ENCODE measurements around the gene TESPA1. TPM values are rescaled to one million over a fixed set of nuclear protein-coding genes. Genes with fewer than 3 reads are reported as not detected.

The TESPA1 gene
- total and polyA plus RNA-seq, 2 of the 4 experiments (the other 2 are of a cell fraction), result not detected

DNA sequence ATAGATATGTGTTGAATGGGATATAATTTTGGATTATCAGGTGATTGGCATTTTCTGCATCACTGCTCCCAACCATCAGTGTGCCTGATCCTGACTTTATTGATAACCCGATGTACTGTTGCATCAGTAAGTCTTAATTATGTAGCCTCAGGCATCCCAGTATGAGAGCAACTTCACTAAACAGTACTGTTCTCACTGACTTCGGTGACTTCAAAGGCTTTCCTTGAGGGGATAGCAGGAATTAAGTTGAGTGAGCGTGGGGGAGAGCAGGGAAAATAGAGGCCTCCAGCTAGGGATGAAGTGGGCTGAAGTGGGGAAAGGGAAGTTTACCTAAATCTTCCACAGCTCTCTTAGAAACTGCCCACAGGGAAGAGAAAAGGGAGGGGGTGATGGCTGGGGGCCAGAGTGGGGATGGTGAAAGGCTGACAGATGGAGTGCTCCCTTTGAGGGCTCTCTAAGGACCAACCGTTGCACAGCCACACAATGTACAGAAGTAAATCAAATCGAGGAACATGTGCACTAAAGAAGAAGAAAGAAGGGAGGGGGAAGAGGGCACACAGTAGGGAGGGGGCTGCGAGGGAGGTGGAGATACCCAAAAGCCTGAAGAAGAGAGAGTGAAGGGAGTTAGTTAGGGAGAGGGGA is 24.5 kb upstream of the TESPA1 start:
- intact Hi-C loops (cut with micrococcal nuclease) (no loop called here), dilution Hi-C loops (cut with HindIII; ENCODE audit: low sequenced_read_pairs, unreplicated experiment) (no loop called here), in situ Hi-C loops (cut with MboI; ENCODE audit: low sequenced_read_pairs) (no loop called here)
- H3K4me1 ChIP-seq (ENCODE audit: control insufficient read depth, insufficient read depth, low read length), result no peaks in the 10 kb centered on the region
- H2BK5ac ChIP-seq (ENCODE audit: low read depth, low read length, poor library complexity, severe bottlenecking), result no peak overlapping the region
- no peak overlapping the region for H3K14ac ChIP-seq (replicated peaks; ENCODE audit: low read depth, low read length)
- H3K4me3 ChIP-seq (ENCODE audit: insufficient read depth, low read depth, low read length), result no peak overlapping the region
- ChIA-PET CTCF (interaction anchor here (1.5 kb wide), 1 partner anchor 16 kb away, joined by 4 read pairs; no protein-coding TSS in a partner anchor), POLR2A (ENCODE audit: unreplicated experiment) (no interaction called here)
- no TSS peak for BruUV-seq (replicated peaks)
- H3K27me3 ChIP-seq (ENCODE audit: control insufficient read depth, insufficient read depth, low read length), result no peaks in the 10 kb centered on the region
- no peak overlapping the region for H3K56ac ChIP-seq (ENCODE audit: extremely low read depth, insufficient read depth, low read length)
- H3K27ac ChIP-seq (ENCODE audit: insufficient read depth, low read length), result no peak overlapping the region
- no peak overlapping the region for H2AK5ac ChIP-seq (ENCODE audit: low read depth, low read length)
- H4K91ac ChIP-seq (ENCODE audit: insufficient read depth, low read depth, low read length), result no peak overlapping the region
- ATAC-seq (ENCODE audit: low read depth) (no peak), DNase-seq (no peak)
- H2BK120ac ChIP-seq (ENCODE audit: low read depth, low read length), result no peak overlapping the region
- 8% methylated on average over 3 of the region's 6 CpGs; no CpG with 5 or more reads in 1 of the 2 experiments for WGBS, 2 experiments (ENCODE audit: extremely low coverage in 2 of 2, insufficient read length in 1 of 2)
- no peak overlapping the region for H3K18ac ChIP-seq (ENCODE audit: low read depth, low read length)
- no peaks in the 10 kb centered on the region for H4K20me1 ChIP-seq (ENCODE audit: insufficient read depth, low read length)
- no peak overlapping the region for H2AK9ac ChIP-seq (replicated peaks; ENCODE audit: low read depth, low read length, poor library complexity)
- H4K8ac ChIP-seq (ENCODE audit: low read depth in 2 of 2, low read length in 2 of 2), result no peak overlapping the region
- no peaks in the 10 kb centered on the region for H3K9me1 ChIP-seq (ENCODE audit: insufficient read depth, low read length)
- H2BK15ac ChIP-seq (ENCODE audit: low read depth, low read length), result no peak overlapping the region
- H2AFZ ChIP-seq (replicated peaks; ENCODE audit: low read length, poor library complexity), result no peak overlapping the region
- no peaks in the 10 kb centered on the region for H3K79me1 ChIP-seq (ENCODE audit: low read depth in 1 of 2, low read length in 2 of 2)
- H4K5ac ChIP-seq (ENCODE audit: low read depth, low read length), result no peak overlapping the region
- H3K9ac ChIP-seq (ENCODE audit: low read depth, low read length), result no peak overlapping the region
- no peak overlapping the region for H3K4ac ChIP-seq (ENCODE audit: low read depth, low read length)
- no peak overlapping the region for H3K23ac ChIP-seq (ENCODE audit: low read depth, low read length)
- H3K36me3 ChIP-seq (ENCODE audit: control insufficient read depth, insufficient read depth, low read length), result no peaks in the 10 kb centered on the region
- H2BK20ac ChIP-seq (ENCODE audit: low read depth, low read length), result no peak overlapping the region
- H3K9me3 ChIP-seq (ENCODE audit: control insufficient read depth, insufficient read depth, low read length), result no peaks in the 10 kb centered on the region
- H3K4me2 ChIP-seq (ENCODE audit: low read depth, low read length), result no peak overlapping the region
- TF ChIP-seq NFE2L2 (IDR thresholded peaks at IDR 0.05; ENCODE audit: low read depth, low read length) (no peak), RFX5 (IDR thresholded peaks at IDR 0.05; ENCODE audit: low read depth, low read length) (no peak), POLR2A (IDR thresholded peaks at IDR 0.05; ENCODE audit: low read depth, low read length) (no peak), SMC3 (IDR thresholded peaks at IDR 0.05; ENCODE audit: low read depth, low read length) (no peak), CEBPB (IDR thresholded peaks at IDR 0.05; ENCODE audit: low read depth, low read length) (no peak), MXI1 (IDR thresholded peaks at IDR 0.05; ENCODE audit: borderline replicate concordance, low read depth, low read length) (no peak), RCOR1 (IDR thresholded peaks at IDR 0.05; ENCODE audit: insufficient replicate concordance, low read length) (no peak), BHLHE40 (IDR thresholded peaks at IDR 0.05; ENCODE audit: low read depth, low read length) (no peak), MAZ (IDR thresholded peaks at IDR 0.05; ENCODE audit: borderline replicate concordance, low read depth, low read length) (no peak), CHD1 (IDR thresholded peaks at IDR 0.05; ENCODE audit: low read depth, low read length) (no peak), FOS (IDR thresholded peaks at IDR 0.05; ENCODE audit: low read depth, low read length) (no peak), RAD21 (IDR thresholded peaks at IDR 0.05; ENCODE audit: low read length) (no peak), MAFK (IDR thresholded peaks at IDR 0.05; ENCODE audit: low read depth, low read length) (no peak)
- TF ChIP-seq, protein P1, sequence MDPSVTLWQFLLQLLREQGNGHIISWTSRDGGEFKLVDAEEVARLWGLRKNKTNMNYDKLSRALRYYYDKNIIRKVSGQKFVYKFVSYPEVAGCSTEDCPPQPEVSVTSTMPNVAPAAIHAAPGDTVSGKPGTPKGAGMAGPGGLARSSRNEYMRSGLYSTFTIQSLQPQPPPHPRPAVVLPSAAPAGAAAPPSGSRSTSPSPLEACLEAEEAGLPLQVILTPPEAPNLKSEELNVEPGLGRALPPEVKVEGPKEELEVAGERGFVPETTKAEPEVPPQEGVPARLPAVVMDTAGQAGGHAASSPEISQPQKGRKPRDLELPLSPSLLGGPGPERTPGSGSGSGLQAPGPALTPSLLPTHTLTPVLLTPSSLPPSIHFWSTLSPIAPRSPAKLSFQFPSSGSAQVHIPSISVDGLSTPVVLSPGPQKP (IDR thresholded peaks at IDR 0.05; ENCODE audit: borderline replicate concordance, low read depth, low read length), result no peak
- TF ChIP-seq, protein P2, sequence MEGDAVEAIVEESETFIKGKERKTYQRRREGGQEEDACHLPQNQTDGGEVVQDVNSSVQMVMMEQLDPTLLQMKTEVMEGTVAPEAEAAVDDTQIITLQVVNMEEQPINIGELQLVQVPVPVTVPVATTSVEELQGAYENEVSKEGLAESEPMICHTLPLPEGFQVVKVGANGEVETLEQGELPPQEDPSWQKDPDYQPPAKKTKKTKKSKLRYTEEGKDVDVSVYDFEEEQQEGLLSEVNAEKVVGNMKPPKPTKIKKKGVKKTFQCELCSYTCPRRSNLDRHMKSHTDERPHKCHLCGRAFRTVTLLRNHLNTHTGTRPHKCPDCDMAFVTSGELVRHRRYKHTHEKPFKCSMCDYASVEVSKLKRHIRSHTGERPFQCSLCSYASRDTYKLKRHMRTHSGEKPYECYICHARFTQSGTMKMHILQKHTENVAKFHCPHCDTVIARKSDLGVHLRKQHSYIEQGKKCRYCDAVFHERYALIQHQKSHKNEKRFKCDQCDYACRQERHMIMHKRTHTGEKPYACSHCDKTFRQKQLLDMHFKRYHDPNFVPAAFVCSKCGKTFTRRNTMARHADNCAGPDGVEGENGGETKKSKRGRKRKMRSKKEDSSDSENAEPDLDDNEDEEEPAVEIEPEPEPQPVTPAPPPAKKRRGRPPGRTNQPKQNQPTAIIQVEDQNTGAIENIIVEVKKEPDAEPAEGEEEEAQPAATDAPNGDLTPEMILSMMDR (conservative IDR thresholded peaks at IDR 0.05; ENCODE audit: low read depth, low read length), result no peak
- TF ChIP-seq, protein P3, sequence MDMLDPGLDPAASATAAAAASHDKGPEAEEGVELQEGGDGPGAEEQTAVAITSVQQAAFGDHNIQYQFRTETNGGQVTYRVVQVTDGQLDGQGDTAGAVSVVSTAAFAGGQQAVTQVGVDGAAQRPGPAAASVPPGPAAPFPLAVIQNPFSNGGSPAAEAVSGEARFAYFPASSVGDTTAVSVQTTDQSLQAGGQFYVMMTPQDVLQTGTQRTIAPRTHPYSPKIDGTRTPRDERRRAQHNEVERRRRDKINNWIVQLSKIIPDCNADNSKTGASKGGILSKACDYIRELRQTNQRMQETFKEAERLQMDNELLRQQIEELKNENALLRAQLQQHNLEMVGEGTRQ (IDR thresholded peaks at IDR 0.05; ENCODE audit: low read depth, low read length), result no peak

Data from IMR-90 (cell line).